ENCODE measurements around the gene BCL2L13. TPM values are rescaled to one million over a fixed set of nuclear protein-coding genes. Genes with fewer than 3 reads are reported as not detected.

The BCL2L13 gene
- total RNA-seq, 1 experiment from 2014 or later, result 38.1 TPM

DNA sequence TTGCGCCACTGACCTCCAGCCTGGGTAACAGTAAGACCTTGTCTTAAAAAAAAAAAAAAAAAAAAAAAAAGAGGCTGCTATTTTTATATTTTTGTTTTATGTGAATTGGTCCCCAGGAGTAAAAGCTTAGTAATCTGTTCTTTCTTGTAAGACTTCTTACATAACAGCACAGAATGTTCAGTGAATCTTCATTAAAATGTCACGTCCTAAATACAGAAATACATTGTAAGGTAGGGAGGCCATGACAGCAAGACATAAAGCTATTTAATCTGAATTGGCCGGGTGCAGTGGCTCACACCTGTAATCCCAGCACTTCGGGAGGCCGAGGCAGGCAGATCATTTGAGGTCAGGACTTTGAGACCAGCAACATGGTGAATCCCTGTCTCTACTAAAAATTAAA, 71.5 kb downstream of the BCL2L13 start (continued):
- TF ChIP-seq CREB1 (CRISPR knock-in tag; IDR thresholded peaks at IDR 0.05) (no peak), MYBL2 (CRISPR knock-in tag; IDR thresholded peaks at IDR 0.05) (no peak)

DNA sequence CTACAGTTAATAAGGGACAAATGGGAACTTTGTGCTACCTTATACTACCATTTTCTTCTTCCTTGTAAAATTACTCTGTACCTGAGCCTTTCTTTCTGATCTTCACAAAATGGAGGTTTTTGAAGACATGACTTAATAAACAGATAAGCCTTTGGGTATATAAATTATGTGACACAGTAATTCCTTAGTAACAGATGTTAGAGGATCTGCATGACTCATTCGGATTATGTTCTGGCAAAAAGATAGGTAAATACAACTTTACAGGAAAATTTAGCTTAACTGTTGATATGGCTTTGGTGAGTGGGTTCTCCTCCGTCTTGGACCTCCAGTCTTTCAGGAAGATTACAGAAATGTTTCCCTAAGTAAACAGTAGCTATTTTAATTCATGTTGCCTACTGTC, 73.9 kb downstream of the BCL2L13 start:
- ChIA-PET CTCF (no interaction called here), POLR2A (no interaction called here)
- H3K4me1 Mint-ChIP-seq, result peaks cover 7% of the 10 kb centered on the region; the same call in 1 of the 2 replicates
- no peaks in the 10 kb centered on the region for H3K27me3 Mint-ChIP-seq (ENCODE audit: low read depth)
- DNase-seq (ENCODE audit: low spot score), result no peak
- no peak overlapping the region for H3K4me3 Mint-ChIP-seq
- H3K36me3 Mint-ChIP-seq, result peaks cover 2% of the 10 kb centered on the region; the same call in 1 of the 2 replicates
- no peak for ATAC-seq
- H3K27ac Mint-ChIP-seq, result no peak overlapping the region
- no peak for TF ChIP-seq IRF2 (CRISPR knock-in tag; IDR thresholded peaks at IDR 0.05; ENCODE audit: borderline replicate concordance, low read depth)
- no peak for TF ChIP-seq ELF4 (CRISPR knock-in tag; IDR thresholded peaks at IDR 0.05; ENCODE audit: low read depth)
- TF ChIP-seq, protein P1, sequence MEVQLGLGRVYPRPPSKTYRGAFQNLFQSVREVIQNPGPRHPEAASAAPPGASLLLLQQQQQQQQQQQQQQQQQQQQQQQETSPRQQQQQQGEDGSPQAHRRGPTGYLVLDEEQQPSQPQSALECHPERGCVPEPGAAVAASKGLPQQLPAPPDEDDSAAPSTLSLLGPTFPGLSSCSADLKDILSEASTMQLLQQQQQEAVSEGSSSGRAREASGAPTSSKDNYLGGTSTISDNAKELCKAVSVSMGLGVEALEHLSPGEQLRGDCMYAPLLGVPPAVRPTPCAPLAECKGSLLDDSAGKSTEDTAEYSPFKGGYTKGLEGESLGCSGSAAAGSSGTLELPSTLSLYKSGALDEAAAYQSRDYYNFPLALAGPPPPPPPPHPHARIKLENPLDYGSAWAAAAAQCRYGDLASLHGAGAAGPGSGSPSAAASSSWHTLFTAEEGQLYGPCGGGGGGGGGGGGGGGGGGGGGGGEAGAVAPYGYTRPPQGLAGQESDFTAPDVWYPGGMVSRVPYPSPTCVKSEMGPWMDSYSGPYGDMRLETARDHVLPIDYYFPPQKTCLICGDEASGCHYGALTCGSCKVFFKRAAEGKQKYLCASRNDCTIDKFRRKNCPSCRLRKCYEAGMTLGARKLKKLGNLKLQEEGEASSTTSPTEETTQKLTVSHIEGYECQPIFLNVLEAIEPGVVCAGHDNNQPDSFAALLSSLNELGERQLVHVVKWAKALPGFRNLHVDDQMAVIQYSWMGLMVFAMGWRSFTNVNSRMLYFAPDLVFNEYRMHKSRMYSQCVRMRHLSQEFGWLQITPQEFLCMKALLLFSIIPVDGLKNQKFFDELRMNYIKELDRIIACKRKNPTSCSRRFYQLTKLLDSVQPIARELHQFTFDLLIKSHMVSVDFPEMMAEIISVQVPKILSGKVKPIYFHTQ (CRISPR knock-in tag; IDR thresholded peaks at IDR 0.05), result no peak
- TF ChIP-seq NR3C1 (CRISPR knock-in tag; conservative IDR thresholded peaks at IDR 0.05; ENCODE audit: low read depth), result no peak
- TF ChIP-seq, protein P2, sequence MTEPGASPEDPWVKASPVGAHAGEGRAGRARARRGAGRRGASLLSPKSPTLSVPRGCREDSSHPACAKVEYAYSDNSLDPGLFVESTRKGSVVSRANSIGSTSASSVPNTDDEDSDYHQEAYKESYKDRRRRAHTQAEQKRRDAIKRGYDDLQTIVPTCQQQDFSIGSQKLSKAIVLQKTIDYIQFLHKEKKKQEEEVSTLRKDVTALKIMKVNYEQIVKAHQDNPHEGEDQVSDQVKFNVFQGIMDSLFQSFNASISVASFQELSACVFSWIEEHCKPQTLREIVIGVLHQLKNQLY (CRISPR knock-in tag; IDR thresholded peaks at IDR 0.05), result no peak
- TF ChIP-seq, protein P3, sequence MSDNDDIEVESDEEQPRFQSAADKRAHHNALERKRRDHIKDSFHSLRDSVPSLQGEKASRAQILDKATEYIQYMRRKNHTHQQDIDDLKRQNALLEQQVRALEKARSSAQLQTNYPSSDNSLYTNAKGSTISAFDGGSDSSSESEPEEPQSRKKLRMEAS (CRISPR knock-in tag; IDR thresholded peaks at IDR 0.05), result no peak
- no peak for TF ChIP-seq FOXK1 (CRISPR knock-in tag; IDR thresholded peaks at IDR 0.05)
- no peak for TF ChIP-seq ZNF671 (CRISPR knock-in tag; IDR thresholded peaks at IDR 0.05)
- TF ChIP-seq, protein P4, sequence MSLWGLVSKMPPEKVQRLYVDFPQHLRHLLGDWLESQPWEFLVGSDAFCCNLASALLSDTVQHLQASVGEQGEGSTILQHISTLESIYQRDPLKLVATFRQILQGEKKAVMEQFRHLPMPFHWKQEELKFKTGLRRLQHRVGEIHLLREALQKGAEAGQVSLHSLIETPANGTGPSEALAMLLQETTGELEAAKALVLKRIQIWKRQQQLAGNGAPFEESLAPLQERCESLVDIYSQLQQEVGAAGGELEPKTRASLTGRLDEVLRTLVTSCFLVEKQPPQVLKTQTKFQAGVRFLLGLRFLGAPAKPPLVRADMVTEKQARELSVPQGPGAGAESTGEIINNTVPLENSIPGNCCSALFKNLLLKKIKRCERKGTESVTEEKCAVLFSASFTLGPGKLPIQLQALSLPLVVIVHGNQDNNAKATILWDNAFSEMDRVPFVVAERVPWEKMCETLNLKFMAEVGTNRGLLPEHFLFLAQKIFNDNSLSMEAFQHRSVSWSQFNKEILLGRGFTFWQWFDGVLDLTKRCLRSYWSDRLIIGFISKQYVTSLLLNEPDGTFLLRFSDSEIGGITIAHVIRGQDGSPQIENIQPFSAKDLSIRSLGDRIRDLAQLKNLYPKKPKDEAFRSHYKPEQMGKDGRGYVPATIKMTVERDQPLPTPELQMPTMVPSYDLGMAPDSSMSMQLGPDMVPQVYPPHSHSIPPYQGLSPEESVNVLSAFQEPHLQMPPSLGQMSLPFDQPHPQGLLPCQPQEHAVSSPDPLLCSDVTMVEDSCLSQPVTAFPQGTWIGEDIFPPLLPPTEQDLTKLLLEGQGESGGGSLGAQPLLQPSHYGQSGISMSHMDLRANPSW (CRISPR knock-in tag; conservative IDR thresholded peaks at IDR 0.05; ENCODE audit: low read depth), result no peak
- TF ChIP-seq CBFB (CRISPR knock-in tag; IDR thresholded peaks at IDR 0.05; ENCODE audit: low read depth), result no peak
- TF ChIP-seq MXD4 (CRISPR knock-in tag; IDR thresholded peaks at IDR 0.05; ENCODE audit: borderline replicate concordance), result no peak
- no peak for TF ChIP-seq ZNF138 (CRISPR knock-in tag; conservative IDR thresholded peaks at IDR 0.05)
- TF ChIP-seq RORB (CRISPR knock-in tag; IDR thresholded peaks at IDR 0.05), result no peak
- TF ChIP-seq, protein P5, sequence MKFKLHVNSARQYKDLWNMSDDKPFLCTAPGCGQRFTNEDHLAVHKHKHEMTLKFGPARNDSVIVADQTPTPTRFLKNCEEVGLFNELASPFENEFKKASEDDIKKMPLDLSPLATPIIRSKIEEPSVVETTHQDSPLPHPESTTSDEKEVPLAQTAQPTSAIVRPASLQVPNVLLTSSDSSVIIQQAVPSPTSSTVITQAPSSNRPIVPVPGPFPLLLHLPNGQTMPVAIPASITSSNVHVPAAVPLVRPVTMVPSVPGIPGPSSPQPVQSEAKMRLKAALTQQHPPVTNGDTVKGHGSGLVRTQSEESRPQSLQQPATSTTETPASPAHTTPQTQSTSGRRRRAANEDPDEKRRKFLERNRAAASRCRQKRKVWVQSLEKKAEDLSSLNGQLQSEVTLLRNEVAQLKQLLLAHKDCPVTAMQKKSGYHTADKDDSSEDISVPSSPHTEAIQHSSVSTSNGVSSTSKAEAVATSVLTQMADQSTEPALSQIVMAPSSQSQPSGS (CRISPR knock-in tag; IDR thresholded peaks at IDR 0.05; ENCODE audit: borderline replicate concordance, low read depth), result no peak
- TF ChIP-seq ETV6 (CRISPR knock-in tag; IDR thresholded peaks at IDR 0.05), result no peak
- TF ChIP-seq E2F1 (CRISPR knock-in tag; IDR thresholded peaks at IDR 0.05), result no peak
- no peak for TF ChIP-seq NFE2L1 (CRISPR knock-in tag; IDR thresholded peaks at IDR 0.05)
- TF ChIP-seq ATF1 (CRISPR knock-in tag; IDR thresholded peaks at IDR 0.05), result no peak
- no peak for TF ChIP-seq ZNF232 (CRISPR knock-in tag; IDR thresholded peaks at IDR 0.05)
- no peaks in the 10 kb centered on the region for H3K9me3 Mint-ChIP-seq
